GM12891 (cell line): ENCODE measurements around the gene RPS4Y1.

Experiments used
- PAX5 ChIP-seq: IDR thresholded peaks from 2 replicates; pipeline ENCODE4 v1.6.1; 2011; ENCODE audit warnings: low read length, moderate library complexity, mild to moderate bottlenecking; ENCODE audit not compliant: insufficient read depth, severe bottlenecking
- POLR2A ChIP-seq: IDR thresholded peaks from 2 replicates; pipeline ENCODE4 v1.6.1; 2011; ENCODE audit warnings: low read depth, low read length, control low read depth
- POLR2AphosphoS5 ChIP-seq: IDR thresholded peaks from 2 replicates; pipeline ENCODE4 v1.6.1; 2011; ENCODE audit warnings: low read depth, low read length, control low read depth
- POU2F2 ChIP-seq: IDR thresholded peaks from 2 replicates; pipeline ENCODE4 v1.6.1; 2011; ENCODE audit warnings: low read depth, mild to moderate bottlenecking, control low read depth, low read length, moderate library complexity
- TAF1 ChIP-seq: IDR thresholded peaks from 2 replicates; pipeline ENCODE4 v1.6.1; 2011; ENCODE audit warnings: low read depth, low read length, control low read depth

GRCh38 chrY:2860511-2860910, 19.1 kb downstream of the RPS4Y1 start:
- no peak for TF ChIP-seq POLR2A
- no peak for TF ChIP-seq POLR2AphosphoS5
- no peak for TF ChIP-seq TAF1
- no peak for TF ChIP-seq PAX5
- no peak for TF ChIP-seq POU2F2
